SK-N-SH treated with all-trans-retinoic acid at 6 μM for 48 hours (cell line): ENCODE data around the gene PRUNE2.

Experiments
- ATAC-seq: fragments of 200-7000 bp; cut with Tn5 transposase; 3 replicates; pipeline ENCODE4 v1.9.1; 2020; ENCODE audit warnings: mild to moderate bottlenecking, moderate library complexity
- ARNTL ChIP-seq: fragments of 450-650 bp; formaldehyde crosslinking; IDR thresholded peaks from 2 replicates; pipeline ENCODE4 v1.5.0; 2020; ENCODE audit warnings: low read depth, mild to moderate bottlenecking, moderate library complexity, borderline replicate concordance
- BACH2 ChIP-seq: fragments of 250-450 bp; sonication (Bioruptor Pico); IDR thresholded peaks from 2 replicates; pipeline ENCODE4 v1.9.0; 2021; ENCODE audit warnings: mild to moderate bottlenecking, borderline replicate concordance
- CSDC2 ChIP-seq: fragments of 250-450 bp; sonication (Bioruptor Pico); IDR thresholded peaks from 2 replicates; pipeline ENCODE4 v1.5.0; 2020; ENCODE audit warnings: mild to moderate bottlenecking, moderate library complexity
- ESRRG ChIP-seq: fragments of 250-450 bp; sonication (Bioruptor Pico); IDR thresholded peaks from 2 replicates; pipeline ENCODE4 v1.6.1; 2021; ENCODE audit warnings: mild to moderate bottlenecking
- GLIS3 ChIP-seq: fragments of 250-450 bp; sonication (Bioruptor Pico); IDR thresholded peaks from 2 replicates; pipeline ENCODE4 v1.5.0; 2020; ENCODE audit warnings: mild to moderate bottlenecking, moderate library complexity
- ISL1 ChIP-seq: fragments of 250-450 bp; sonication (Bioruptor Pico); IDR thresholded peaks from 2 replicates; pipeline ENCODE4 v2.1.2; 2022; ENCODE audit warnings: mild to moderate bottlenecking, moderate library complexity
- OSR1 ChIP-seq: fragments of 250-450 bp; sonication (Bioruptor Pico); IDR thresholded peaks from 2 replicates; pipeline ENCODE4 v1.8.0; 2022; ENCODE audit warnings: moderate library complexity, mild to moderate bottlenecking, inconsistent platforms
- PPARA ChIP-seq: fragments of 250-450 bp; sonication (Bioruptor Pico); IDR thresholded peaks from 2 replicates; pipeline ENCODE4 v1.5.0; 2020; ENCODE audit warnings: mild to moderate bottlenecking, borderline replicate concordance
- RARB ChIP-seq: fragments of 250-450 bp; sonication (Bioruptor Pico); IDR thresholded peaks from 2 replicates; pipeline ENCODE4 v1.8.0; 2021; ENCODE audit warnings: mild to moderate bottlenecking, moderate library complexity
- SNAI2 ChIP-seq: fragments of 250-450 bp; sonication (Bioruptor Pico); IDR thresholded peaks from 2 replicates; pipeline ENCODE4 v1.5.0; 2020; ENCODE audit warnings: mild to moderate bottlenecking, moderate library complexity
- TCF4 ChIP-seq: fragments of 250-450 bp; sonication (Bioruptor Pico); IDR thresholded peaks from 2 replicates; pipeline ENCODE4 v1.8.0; 2021; ENCODE audit warnings: mild to moderate bottlenecking, moderate library complexity, borderline replicate concordance
- TOX ChIP-seq: fragments of 250-450 bp; sonication (Bioruptor Pico); IDR thresholded peaks from 2 replicates; pipeline ENCODE4 v1.8.0; 2021; ENCODE audit warnings: mild to moderate bottlenecking, moderate library complexity, borderline replicate concordance
- ZC3H10 ChIP-seq: fragments of 250-450 bp; sonication (Bioruptor Pico); IDR thresholded peaks from 2 replicates; pipeline ENCODE4 v1.5.1; 2021; ENCODE audit warnings: mild to moderate bottlenecking, moderate library complexity
- ZFP3 ChIP-seq: fragments of 250-450 bp; sonication (Bioruptor Pico); IDR thresholded peaks from 2 replicates; pipeline ENCODE4 v1.5.0; 2020; ENCODE audit warnings: mild to moderate bottlenecking, moderate library complexity
- ZFP30 ChIP-seq: fragments of 450-650 bp; formaldehyde crosslinking; IDR thresholded peaks from 2 replicates; pipeline ENCODE4 v1.5.0; 2022; ENCODE audit warnings: mild to moderate bottlenecking, moderate library complexity
- ZNF565 ChIP-seq: fragments of 450-650 bp; formaldehyde crosslinking; conservative IDR thresholded peaks from 2 replicates; pipeline ENCODE4 v1.5.0; 2020; ENCODE audit warnings: low read depth, mild to moderate bottlenecking, moderate library complexity
- ZNF70 ChIP-seq: fragments of 450-650 bp; formaldehyde crosslinking; IDR thresholded peaks from 2 replicates; pipeline ENCODE4 v1.5.0; 2020; ENCODE audit warnings: mild to moderate bottlenecking, moderate library complexity
- ZNF8 ChIP-seq: fragments of 450-650 bp; formaldehyde crosslinking; IDR thresholded peaks from 2 replicates; pipeline ENCODE4 v1.5.0; 2020; ENCODE audit warnings: mild to moderate bottlenecking, moderate library complexity
- TF ChIP-seq, protein P1 (sequence below): fragments of 250-450 bp; sonication (Bioruptor Pico); IDR thresholded peaks from 2 replicates; pipeline ENCODE4 v1.5.0; 2020; ENCODE audit warnings: mild to moderate bottlenecking, moderate library complexity
- TF ChIP-seq, protein P2 (sequence below): fragments of 250-450 bp; sonication (Bioruptor Pico); IDR thresholded peaks from 2 replicates; pipeline ENCODE4 v1.5.1; 2021; ENCODE audit warnings: mild to moderate bottlenecking, moderate library complexity
- TF ChIP-seq, protein P3 (sequence below): fragments of 250-450 bp; sonication (Bioruptor Pico); IDR thresholded peaks from 2 replicates; pipeline ENCODE4 v1.8.0; 2021; ENCODE audit warnings: low read depth, mild to moderate bottlenecking, moderate library complexity, borderline replicate concordance
- TF ChIP-seq, protein P4 (sequence below): fragments of 250-450 bp; sonication (Bioruptor Pico); IDR thresholded peaks from 2 replicates; pipeline ENCODE4 v1.8.0; 2020; ENCODE audit warnings: mild to moderate bottlenecking, moderate library complexity, borderline replicate concordance

PRUNE2 gene

DNA sequence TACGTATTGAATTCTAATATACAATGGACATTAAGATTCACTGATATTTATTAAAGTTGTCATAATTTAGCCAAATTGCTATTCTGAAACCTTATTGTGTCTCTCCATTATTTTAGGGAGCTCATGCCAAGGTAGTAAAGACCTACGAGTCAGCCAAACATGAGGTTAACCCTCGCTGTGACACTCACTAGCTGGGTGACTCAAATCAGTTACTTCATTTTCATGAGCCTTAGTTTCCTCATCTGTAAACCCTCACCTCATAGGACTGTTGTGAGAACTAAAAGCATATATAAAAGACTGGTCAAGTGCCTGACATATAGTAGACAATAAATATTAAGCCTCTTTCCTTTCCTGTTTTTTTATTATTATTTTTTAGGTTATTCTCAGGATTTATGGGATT is 185.7 kb downstream of the PRUNE2 start:
- no peak for ATAC-seq
- TF ChIP-seq TCF4 (CRISPR knock-in tag) (no peak), BACH2 (CRISPR knock-in tag) (no peak), CSDC2 (CRISPR knock-in tag) (no peak), SNAI2 (CRISPR knock-in tag) (no peak), TOX (no peak), ISL1 (no peak), ZNF565 (CRISPR knock-in tag) (no peak), ESRRG (CRISPR knock-in tag) (no peak), GLIS3 (no peak), RARB (no peak), PPARA (CRISPR knock-in tag) (no peak), OSR1 (no peak), ZFP3 (CRISPR knock-in tag) (no peak)
- TF ChIP-seq, protein P1, sequence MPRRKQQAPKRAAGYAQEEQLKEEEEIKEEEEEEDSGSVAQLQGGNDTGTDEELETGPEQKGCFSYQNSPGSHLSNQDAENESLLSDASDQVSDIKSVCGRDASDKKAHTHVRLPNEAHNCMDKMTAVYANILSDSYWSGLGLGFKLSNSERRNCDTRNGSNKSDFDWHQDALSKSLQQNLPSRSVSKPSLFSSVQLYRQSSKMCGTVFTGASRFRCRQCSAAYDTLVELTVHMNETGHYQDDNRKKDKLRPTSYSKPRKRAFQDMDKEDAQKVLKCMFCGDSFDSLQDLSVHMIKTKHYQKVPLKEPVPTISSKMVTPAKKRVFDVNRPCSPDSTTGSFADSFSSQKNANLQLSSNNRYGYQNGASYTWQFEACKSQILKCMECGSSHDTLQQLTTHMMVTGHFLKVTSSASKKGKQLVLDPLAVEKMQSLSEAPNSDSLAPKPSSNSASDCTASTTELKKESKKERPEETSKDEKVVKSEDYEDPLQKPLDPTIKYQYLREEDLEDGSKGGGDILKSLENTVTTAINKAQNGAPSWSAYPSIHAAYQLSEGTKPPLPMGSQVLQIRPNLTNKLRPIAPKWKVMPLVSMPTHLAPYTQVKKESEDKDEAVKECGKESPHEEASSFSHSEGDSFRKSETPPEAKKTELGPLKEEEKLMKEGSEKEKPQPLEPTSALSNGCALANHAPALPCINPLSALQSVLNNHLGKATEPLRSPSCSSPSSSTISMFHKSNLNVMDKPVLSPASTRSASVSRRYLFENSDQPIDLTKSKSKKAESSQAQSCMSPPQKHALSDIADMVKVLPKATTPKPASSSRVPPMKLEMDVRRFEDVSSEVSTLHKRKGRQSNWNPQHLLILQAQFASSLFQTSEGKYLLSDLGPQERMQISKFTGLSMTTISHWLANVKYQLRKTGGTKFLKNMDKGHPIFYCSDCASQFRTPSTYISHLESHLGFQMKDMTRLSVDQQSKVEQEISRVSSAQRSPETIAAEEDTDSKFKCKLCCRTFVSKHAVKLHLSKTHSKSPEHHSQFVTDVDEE (CRISPR knock-in tag), result no peak
- TF ChIP-seq, protein P2, sequence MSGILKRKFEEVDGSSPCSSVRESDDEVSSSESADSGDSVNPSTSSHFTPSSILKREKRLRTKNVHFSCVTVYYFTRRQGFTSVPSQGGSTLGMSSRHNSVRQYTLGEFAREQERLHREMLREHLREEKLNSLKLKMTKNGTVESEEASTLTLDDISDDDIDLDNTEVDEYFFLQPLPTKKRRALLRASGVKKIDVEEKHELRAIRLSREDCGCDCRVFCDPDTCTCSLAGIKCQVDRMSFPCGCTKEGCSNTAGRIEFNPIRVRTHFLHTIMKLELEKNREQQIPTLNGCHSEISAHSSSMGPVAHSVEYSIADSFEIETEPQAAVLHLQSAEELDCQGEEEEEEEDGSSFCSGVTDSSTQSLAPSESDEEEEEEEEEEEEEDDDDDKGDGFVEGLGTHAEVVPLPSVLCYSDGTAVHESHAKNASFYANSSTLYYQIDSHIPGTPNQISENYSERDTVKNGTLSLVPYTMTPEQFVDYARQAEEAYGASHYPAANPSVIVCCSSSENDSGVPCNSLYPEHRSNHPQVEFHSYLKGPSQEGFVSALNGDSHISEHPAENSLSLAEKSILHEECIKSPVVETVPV (CRISPR knock-in tag), result no peak

DNA sequence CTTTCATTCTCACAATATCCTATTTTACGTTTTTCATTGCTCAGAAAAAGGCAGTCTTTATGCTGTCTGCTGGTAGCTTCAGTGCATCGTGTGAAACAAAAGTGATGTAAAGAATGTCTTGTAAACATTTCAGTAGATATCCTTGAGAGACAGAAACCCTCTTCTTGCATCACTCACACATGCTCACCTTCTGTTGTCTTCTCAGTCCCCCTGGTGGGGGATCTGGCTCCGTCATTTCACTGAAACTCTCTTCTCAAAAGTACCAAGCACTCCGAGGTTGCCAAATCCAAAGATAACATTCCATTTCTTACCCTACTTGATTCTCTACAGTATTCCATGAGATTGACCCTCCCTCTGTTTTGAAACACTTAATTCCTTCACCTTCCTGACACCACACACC is 187.7 kb downstream of the PRUNE2 start:
- TF ChIP-seq PPARA (CRISPR knock-in tag), result no peak
- TF ChIP-seq CSDC2 (CRISPR knock-in tag), result no peak
- TF ChIP-seq BACH2 (CRISPR knock-in tag), result no peak
- TF ChIP-seq ISL1, result no peak
- TF ChIP-seq TOX, result no peak
- no peak for TF ChIP-seq ZFP3 (CRISPR knock-in tag)
- no peak for TF ChIP-seq ZNF8
- TF ChIP-seq, protein P2 (CRISPR knock-in tag), result no peak
- TF ChIP-seq, protein P1 (CRISPR knock-in tag), result no peak
- TF ChIP-seq ESRRG (CRISPR knock-in tag), result no peak
- TF ChIP-seq RARB, result no peak
- TF ChIP-seq, protein P3, sequence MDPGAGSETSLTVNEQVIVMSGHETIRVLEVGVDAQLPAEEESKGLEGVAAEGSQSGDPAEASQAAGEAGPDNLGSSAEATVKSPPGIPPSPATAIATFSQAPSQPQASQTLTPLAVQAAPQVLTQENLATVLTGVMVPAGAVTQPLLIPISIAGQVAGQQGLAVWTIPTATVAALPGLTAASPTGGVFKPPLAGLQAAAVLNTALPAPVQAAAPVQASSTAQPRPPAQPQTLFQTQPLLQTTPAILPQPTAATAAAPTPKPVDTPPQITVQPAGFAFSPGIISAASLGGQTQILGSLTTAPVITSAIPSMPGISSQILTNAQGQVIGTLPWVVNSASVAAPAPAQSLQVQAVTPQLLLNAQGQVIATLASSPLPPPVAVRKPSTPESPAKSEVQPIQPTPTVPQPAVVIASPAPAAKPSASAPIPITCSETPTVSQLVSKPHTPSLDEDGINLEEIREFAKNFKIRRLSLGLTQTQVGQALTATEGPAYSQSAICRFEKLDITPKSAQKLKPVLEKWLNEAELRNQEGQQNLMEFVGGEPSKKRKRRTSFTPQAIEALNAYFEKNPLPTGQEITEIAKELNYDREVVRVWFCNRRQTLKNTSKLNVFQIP (CRISPR knock-in tag), result no peak
- no peak for TF ChIP-seq SNAI2 (CRISPR knock-in tag)
- no peak for TF ChIP-seq ZFP30 (CRISPR knock-in tag)
- TF ChIP-seq ARNTL (CRISPR knock-in tag), result no peak
- TF ChIP-seq, protein P4, sequence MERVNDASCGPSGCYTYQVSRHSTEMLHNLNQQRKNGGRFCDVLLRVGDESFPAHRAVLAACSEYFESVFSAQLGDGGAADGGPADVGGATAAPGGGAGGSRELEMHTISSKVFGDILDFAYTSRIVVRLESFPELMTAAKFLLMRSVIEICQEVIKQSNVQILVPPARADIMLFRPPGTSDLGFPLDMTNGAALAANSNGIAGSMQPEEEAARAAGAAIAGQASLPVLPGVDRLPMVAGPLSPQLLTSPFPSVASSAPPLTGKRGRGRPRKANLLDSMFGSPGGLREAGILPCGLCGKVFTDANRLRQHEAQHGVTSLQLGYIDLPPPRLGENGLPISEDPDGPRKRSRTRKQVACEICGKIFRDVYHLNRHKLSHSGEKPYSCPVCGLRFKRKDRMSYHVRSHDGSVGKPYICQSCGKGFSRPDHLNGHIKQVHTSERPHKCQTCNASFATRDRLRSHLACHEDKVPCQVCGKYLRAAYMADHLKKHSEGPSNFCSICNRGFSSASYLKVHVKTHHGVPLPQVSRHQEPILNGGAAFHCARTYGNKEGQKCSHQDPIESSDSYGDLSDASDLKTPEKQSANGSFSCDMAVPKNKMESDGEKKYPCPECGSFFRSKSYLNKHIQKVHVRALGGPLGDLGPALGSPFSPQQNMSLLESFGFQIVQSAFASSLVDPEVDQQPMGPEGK, result no peak
- TF ChIP-seq ZC3H10, result no peak
- TF ChIP-seq ZNF70 (CRISPR knock-in tag), result no peak
- ATAC-seq, result no peak
